HG03571 (cell line): ENCODE results near the gene HCN1.
"Not testable (repeated sequence)": the region's sequence is repeated elsewhere in the genome, so short reads cannot be mapped to it uniquely, and the experiment has no call there.

Source experiments
- ATAC-seq: cut with Tn5 transposase; IDR thresholded peaks from one replicate; pipeline ENCODE4 v1.9.1; 2021; ENCODE audit not compliant: unreplicated experiment

HCN1 gene

GRCh38 chr5:45622365-45622764, 73.8 kb downstream of the HCN1 start:
- ATAC-seq: no peak

GRCh38 chr5:45617859-45618416, 78.2 kb downstream of the HCN1 start:
- ATAC-seq: no peak

GRCh38 chr5:45609661-45610060, 86.5 kb downstream of the HCN1 start:
- ATAC-seq: no peak

- no peak for ATAC-seq
Observed at GRCh38 chr5:45604092-45604491, 92.1 kb downstream of the HCN1 start.

- ATAC-seq: no peak
Observed at GRCh38 chr5:45601424-45601823, 94.8 kb downstream of the HCN1 start.

GRCh38 chr5:45596320-45596719, 99.9 kb downstream of the HCN1 start:
- ATAC-seq: no peak

GRCh38 chr5:45586001-45586400, 110.2 kb downstream of the HCN1 start:
- not testable (repeated sequence) for ATAC-seq

GRCh38 chr5:45578270-45578669, 117.9 kb downstream of the HCN1 start:
- no peak for ATAC-seq

GRCh38 chr5:45568813-45569212, 127.4 kb downstream of the HCN1 start:
- no peak for ATAC-seq

GRCh38 chr5:45542421-45542820, 153.8 kb downstream of the HCN1 start:
- ATAC-seq: no peak

GRCh38 chr5:45533663-45534062, 162.5 kb downstream of the HCN1 start:
- no peak for ATAC-seq

- ATAC-seq: no peak
Observed at GRCh38 chr5:45532826-45533624, 163.2 kb downstream of the HCN1 start.

- no peak for ATAC-seq
Observed at GRCh38 chr5:45521067-45521466, 175.1 kb downstream of the HCN1 start.

GRCh38 chr5:45512521-45512920, 183.7 kb downstream of the HCN1 start:
- ATAC-seq: no peak

GRCh38 chr5:45509371-45509770, 186.8 kb downstream of the HCN1 start:
- no peak for ATAC-seq

- ATAC-seq: no peak
Observed at GRCh38 chr5:45508135-45508534, 188.0 kb downstream of the HCN1 start.

GRCh38 chr5:45507178-45507577, 189.0 kb downstream of the HCN1 start:
- ATAC-seq: no peak

GRCh38 chr5:45499006-45499405, 197.2 kb downstream of the HCN1 start:
- not testable (repeated sequence) for ATAC-seq

- ATAC-seq: no peak
Observed at GRCh38 chr5:45491368-45491767, 204.8 kb downstream of the HCN1 start.

GRCh38 chr5:45484781-45485180, 211.4 kb downstream of the HCN1 start:
- ATAC-seq: no peak

- no peak for ATAC-seq
Observed at GRCh38 chr5:45454114-45454513, 242.1 kb downstream of the HCN1 start.

GRCh38 chr5:45444856-45445255, 251.3 kb downstream of the HCN1 start:
- not testable (repeated sequence) for ATAC-seq

- ATAC-seq: no peak
Observed at GRCh38 chr5:45440466-45440865, 255.7 kb downstream of the HCN1 start.
